Embryonic facial prominence (tissue), 1 donor: ENCODE measurements around the gene ZNF716.
"Not testable (repeated sequence)": the region's sequence is repeated elsewhere in the genome, so short reads cannot be mapped to it uniquely, and the experiment has no call there.

Experiments used
- DNase-seq: peaks from one replicate; pipeline ENCODE4 v3.0.0-alpha.2; 2016; ENCODE audit errors: extremely low spot score

The ZNF716 gene

GRCh38 chr7:57425969-57426628 lies 23.9 kb upstream of the ZNF716 start:
- DNase-seq, result no peak

- DNase-seq, result no peak
Observed at GRCh38 chr7:57426629-57427003, 23.4 kb upstream of the ZNF716 start.

- no peak for DNase-seq
Observed at GRCh38 chr7:57427146-57427545, 22.8 kb upstream of the ZNF716 start.

GRCh38 chr7:57427594-57427993 lies 22.4 kb upstream of the ZNF716 start:
- DNase-seq, result no peak

- DNase-seq, result no peak
Observed at GRCh38 chr7:57432583-57432982, 17.4 kb upstream of the ZNF716 start.

- DNase-seq, result no peak
Observed at GRCh38 chr7:57437581-57437980, 12.4 kb upstream of the ZNF716 start.

- no peak for DNase-seq
Observed at GRCh38 chr7:57438244-57438643, 11.7 kb upstream of the ZNF716 start.

- no peak for DNase-seq
Observed at GRCh38 chr7:57443567-57443966, 6.4 kb upstream of the ZNF716 start.

GRCh38 chr7:57469186-57469828 lies 19.3 kb downstream of the ZNF716 start:
- DNase-seq, result not testable (repeated sequence)

GRCh38 chr7:57480304-57480703 lies 30.3 kb downstream of the ZNF716 start:
- not testable (repeated sequence) for DNase-seq

GRCh38 chr7:57485022-57485421 lies 35.0 kb downstream of the ZNF716 start:
- not testable (repeated sequence) for DNase-seq

GRCh38 chr7:57487957-57488356 lies 38.0 kb downstream of the ZNF716 start:
- DNase-seq, result no peak

GRCh38 chr7:57495111-57495510 lies 45.1 kb downstream of the ZNF716 start:
- DNase-seq, result not testable (repeated sequence)

GRCh38 chr7:57496395-57496794 lies 46.4 kb downstream of the ZNF716 start:
- no peak for DNase-seq

GRCh38 chr7:57505176-57505575 lies 55.2 kb downstream of the ZNF716 start:
- DNase-seq, result no peak
